Astrocyte (in vitro differentiated cells and primary cell): ENCODE results near the gene MDFI.

ENCODE experiments used
- EZH2 ChIP-seq: IDR thresholded peaks from 2 replicates; pipeline ENCODE4 v1.6.1; 2012; ENCODE audit warnings: mild to moderate bottlenecking, low read length, inconsistent platforms; ENCODE audit not compliant: insufficient read depth
- TF ChIP-seq, protein P1 (sequence below): IDR thresholded peaks from 2 replicates; pipeline ENCODE4 v1.5.1; 2011; ENCODE audit warnings: low read depth, mild to moderate bottlenecking, inconsistent platforms, low read length, moderate library complexity; ENCODE audit not compliant: insufficient read depth

DNA sequence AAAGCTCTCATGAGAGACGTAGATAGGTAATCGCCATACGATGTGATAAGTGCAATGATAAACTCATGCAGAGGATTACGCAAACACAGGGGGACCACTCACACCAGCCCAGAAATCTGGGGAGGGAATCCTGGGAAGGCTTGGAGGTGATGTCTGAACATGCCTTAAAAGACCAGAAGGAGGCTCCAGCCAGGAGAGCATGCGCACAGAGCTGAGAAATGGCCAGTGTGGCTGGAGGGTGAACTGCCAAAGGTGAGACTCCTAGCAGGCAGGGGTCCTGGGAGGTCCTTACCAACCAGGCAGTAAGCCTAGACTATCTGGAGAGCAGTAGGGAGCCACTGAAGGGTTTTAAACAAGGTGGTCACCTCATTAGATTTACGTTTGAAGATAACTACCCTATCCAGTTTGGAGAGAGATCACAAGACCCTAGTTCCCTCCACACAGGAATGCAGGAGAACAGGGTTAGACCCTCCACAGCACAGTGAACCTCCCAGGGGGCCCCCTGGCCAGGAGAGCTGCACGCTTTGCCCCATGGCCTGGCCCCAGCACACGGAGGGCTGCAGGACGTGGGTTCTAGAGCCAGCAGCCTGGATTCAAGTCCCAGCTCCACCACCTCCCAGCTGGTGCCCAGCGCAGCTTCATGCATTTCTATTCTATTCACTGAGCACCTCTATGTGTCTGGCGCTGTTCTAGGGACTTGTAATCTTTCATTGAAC is 13.1 kb downstream of the MDFI start:
- TF ChIP-seq, protein P1, sequence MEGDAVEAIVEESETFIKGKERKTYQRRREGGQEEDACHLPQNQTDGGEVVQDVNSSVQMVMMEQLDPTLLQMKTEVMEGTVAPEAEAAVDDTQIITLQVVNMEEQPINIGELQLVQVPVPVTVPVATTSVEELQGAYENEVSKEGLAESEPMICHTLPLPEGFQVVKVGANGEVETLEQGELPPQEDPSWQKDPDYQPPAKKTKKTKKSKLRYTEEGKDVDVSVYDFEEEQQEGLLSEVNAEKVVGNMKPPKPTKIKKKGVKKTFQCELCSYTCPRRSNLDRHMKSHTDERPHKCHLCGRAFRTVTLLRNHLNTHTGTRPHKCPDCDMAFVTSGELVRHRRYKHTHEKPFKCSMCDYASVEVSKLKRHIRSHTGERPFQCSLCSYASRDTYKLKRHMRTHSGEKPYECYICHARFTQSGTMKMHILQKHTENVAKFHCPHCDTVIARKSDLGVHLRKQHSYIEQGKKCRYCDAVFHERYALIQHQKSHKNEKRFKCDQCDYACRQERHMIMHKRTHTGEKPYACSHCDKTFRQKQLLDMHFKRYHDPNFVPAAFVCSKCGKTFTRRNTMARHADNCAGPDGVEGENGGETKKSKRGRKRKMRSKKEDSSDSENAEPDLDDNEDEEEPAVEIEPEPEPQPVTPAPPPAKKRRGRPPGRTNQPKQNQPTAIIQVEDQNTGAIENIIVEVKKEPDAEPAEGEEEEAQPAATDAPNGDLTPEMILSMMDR: no peak
- no peak for TF ChIP-seq EZH2
